HG03469 (cell line): ENCODE measurements around the gene ZMYM2.

Experiments used
- ATAC-seq: cut with Tn5 transposase; IDR thresholded peaks from one replicate; pipeline ENCODE4 v1.9.1; 2021; ENCODE audit warnings: mild to moderate bottlenecking, moderate library complexity, moderate number of reproducible peaks; ENCODE audit not compliant: unreplicated experiment

Gene ZMYM2

GRCh38 chr13:20102525-20103180 lies 144.1 kb downstream of the ZMYM2 start:
- ATAC-seq: no peak

- ATAC-seq: no peak
Measured at GRCh38 chr13:20105161-20105689, 146.7 kb downstream of the ZMYM2 start.

GRCh38 chr13:20106742-20107141 lies 148.2 kb downstream of the ZMYM2 start:
- ATAC-seq: no peak

GRCh38 chr13:20109037-20109436 lies 150.5 kb downstream of the ZMYM2 start:
- ATAC-seq: no peak

GRCh38 chr13:20114066-20114610 lies 155.6 kb downstream of the ZMYM2 start:
- ATAC-seq: no peak

- no peak for ATAC-seq
Measured at GRCh38 chr13:20116213-20116612, 157.7 kb downstream of the ZMYM2 start.

GRCh38 chr13:20118268-20119140 lies 160.0 kb downstream of the ZMYM2 start:
- ATAC-seq: no peak

GRCh38 chr13:20119960-20120359 lies 161.4 kb downstream of the ZMYM2 start:
- no peak for ATAC-seq

GRCh38 chr13:20121159-20121525 lies 162.6 kb downstream of the ZMYM2 start:
- ATAC-seq: no peak

- no peak for ATAC-seq
Measured at GRCh38 chr13:20124303-20124702, 165.8 kb downstream of the ZMYM2 start.

- no peak for ATAC-seq
Measured at GRCh38 chr13:20125129-20125782, 166.7 kb downstream of the ZMYM2 start.

- no peak for ATAC-seq
Measured at GRCh38 chr13:20125783-20126165, 167.2 kb downstream of the ZMYM2 start.

- no peak for ATAC-seq
Measured at GRCh38 chr13:20126541-20127261, 168.2 kb downstream of the ZMYM2 start.

GRCh38 chr13:20127262-20127561 lies 168.7 kb downstream of the ZMYM2 start:
- no peak for ATAC-seq

- ATAC-seq: no peak
Measured at GRCh38 chr13:20127562-20128458, 169.3 kb downstream of the ZMYM2 start.

- ATAC-seq: no peak
Measured at GRCh38 chr13:20128459-20128931, 170.0 kb downstream of the ZMYM2 start.

GRCh38 chr13:20129076-20129475 lies 170.5 kb downstream of the ZMYM2 start:
- no peak for ATAC-seq

- no peak for ATAC-seq
Measured at GRCh38 chr13:20130012-20130411, 171.5 kb downstream of the ZMYM2 start.

GRCh38 chr13:20130652-20131051 lies 172.1 kb downstream of the ZMYM2 start:
- no peak for ATAC-seq
